DND-41 (cell line): ENCODE results near the gene MEMO1.

ENCODE experiments used
- ATAC-seq: fragments of 200-7000 bp; cut with Tn5 transposase; 3 replicates; pipeline ENCODE4 v1.9.1; 2021; ENCODE audit warnings: low read depth; ENCODE audit not compliant: insufficient read depth
- DNase-seq: peaks from one replicate; pipeline ENCODE4 v3.0.0-alpha.2; 2020
- H2AFZ ChIP-seq: 2 replicates; pipeline ENCODE4 v1.6.0; 2012; ENCODE audit warnings: low read depth, low read length
- H3K27ac ChIP-seq: 2 replicates; pipeline ENCODE4 v1.5.1; 2012; ENCODE audit warnings: low read length, inconsistent platforms
- H3K27me3 ChIP-seq: fragments of 200-600 bp; sonication (generic); 2 replicates; pipeline ENCODE4 v1.6.0; 2012; ENCODE audit warnings: low read length, mild to moderate bottlenecking, inconsistent platforms; ENCODE audit not compliant: insufficient read depth, poor library complexity
- H3K36me3 ChIP-seq: 2 replicates; pipeline ENCODE4 v1.5.1; 2012; ENCODE audit warnings: low read length, inconsistent platforms; ENCODE audit not compliant: insufficient read depth
- H3K4me1 ChIP-seq: 2 replicates; pipeline ENCODE4 v1.5.1; 2012; ENCODE audit warnings: mild to moderate bottlenecking, low read length; ENCODE audit not compliant: insufficient read depth
- H3K4me2 ChIP-seq: 2 replicates; pipeline ENCODE4 v1.6.0; 2012; ENCODE audit warnings: mild to moderate bottlenecking, moderate library complexity, low read length, inconsistent platforms; ENCODE audit not compliant: insufficient read depth
- H3K4me3 ChIP-seq, 2 experiments: fragments of 200-600 bp in 1 of 2; shearing (Covaris generic) in 1 of 2; 2 replicates each; pipeline ENCODE4 v1.5.1; 2012 to 2016; ENCODE audit warnings: inconsistent platforms in 2 of 2, low read length in 2 of 2, mild to moderate bottlenecking in 2 of 2, low read depth in 1 of 2, moderate library complexity in 1 of 2
- H3K79me2 ChIP-seq: 2 replicates; pipeline ENCODE4 v1.6.0; 2012; ENCODE audit warnings: low read length, inconsistent platforms; ENCODE audit not compliant: insufficient read depth
- H3K9ac ChIP-seq: 2 replicates; pipeline ENCODE4 v1.6.0; 2012; ENCODE audit warnings: low read depth, mild to moderate bottlenecking, inconsistent platforms, low read length, moderate library complexity
- H3K9me3 ChIP-seq: 2 replicates; pipeline ENCODE4 v1.5.1; 2012; ENCODE audit warnings: low read length, moderate library complexity, mild to moderate bottlenecking, inconsistent platforms; ENCODE audit not compliant: insufficient read depth, severe bottlenecking
- H4K20me1 ChIP-seq: 2 replicates; pipeline ENCODE4 v1.6.0; 2012; ENCODE audit warnings: low read length; ENCODE audit not compliant: insufficient read depth
- EZH2 ChIP-seq: IDR thresholded peaks from 3 replicates; pipeline ENCODE4 v1.6.1; 2012; ENCODE audit warnings: borderline replicate concordance, low read depth, mild to moderate bottlenecking, moderate library complexity, low read length, inconsistent platforms; ENCODE audit not compliant: severe bottlenecking
- TF ChIP-seq, protein P1 (sequence below): IDR thresholded peaks from 2 replicates; pipeline ENCODE4 v1.5.1; 2012; ENCODE audit warnings: borderline replicate concordance, low read length, moderate library complexity, mild to moderate bottlenecking; ENCODE audit not compliant: poor library complexity, severe bottlenecking; ENCODE audit errors: extremely low read depth

Gene MEMO1

DNA sequence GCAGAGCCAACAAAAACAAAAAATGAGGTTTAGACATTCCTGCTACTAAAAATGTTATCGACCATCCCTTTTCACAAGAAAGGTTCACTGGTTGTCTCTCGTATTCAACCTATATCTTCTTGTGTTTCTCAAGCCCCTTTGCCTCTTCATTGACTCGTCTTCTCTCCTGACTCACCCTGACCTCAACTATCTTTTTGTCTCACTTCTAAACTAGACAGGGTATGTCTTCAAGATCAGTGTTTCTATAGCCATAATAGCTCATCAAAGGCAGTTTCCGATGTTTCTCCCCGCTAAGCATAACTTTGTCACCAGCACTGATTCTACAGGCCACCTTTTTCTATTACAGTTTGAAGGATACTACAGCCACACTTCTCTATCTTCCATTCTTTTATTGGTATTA lies 178.4 kb downstream of the MEMO1 start:
- ATAC-seq (no peak), DNase-seq (no peak)
- no peaks in the 10 kb centered on the region for H3K9me3 ChIP-seq
- no peak overlapping the region for H2AFZ ChIP-seq
- no peaks in the 10 kb centered on the region for H3K4me1 ChIP-seq
- H3K79me2 ChIP-seq = no peaks in the 10 kb centered on the region
- no peak overlapping the region for H3K27ac ChIP-seq
- H3K4me2 ChIP-seq = no peak overlapping the region
- no peak for TF ChIP-seq EZH2
- TF ChIP-seq, protein P1, sequence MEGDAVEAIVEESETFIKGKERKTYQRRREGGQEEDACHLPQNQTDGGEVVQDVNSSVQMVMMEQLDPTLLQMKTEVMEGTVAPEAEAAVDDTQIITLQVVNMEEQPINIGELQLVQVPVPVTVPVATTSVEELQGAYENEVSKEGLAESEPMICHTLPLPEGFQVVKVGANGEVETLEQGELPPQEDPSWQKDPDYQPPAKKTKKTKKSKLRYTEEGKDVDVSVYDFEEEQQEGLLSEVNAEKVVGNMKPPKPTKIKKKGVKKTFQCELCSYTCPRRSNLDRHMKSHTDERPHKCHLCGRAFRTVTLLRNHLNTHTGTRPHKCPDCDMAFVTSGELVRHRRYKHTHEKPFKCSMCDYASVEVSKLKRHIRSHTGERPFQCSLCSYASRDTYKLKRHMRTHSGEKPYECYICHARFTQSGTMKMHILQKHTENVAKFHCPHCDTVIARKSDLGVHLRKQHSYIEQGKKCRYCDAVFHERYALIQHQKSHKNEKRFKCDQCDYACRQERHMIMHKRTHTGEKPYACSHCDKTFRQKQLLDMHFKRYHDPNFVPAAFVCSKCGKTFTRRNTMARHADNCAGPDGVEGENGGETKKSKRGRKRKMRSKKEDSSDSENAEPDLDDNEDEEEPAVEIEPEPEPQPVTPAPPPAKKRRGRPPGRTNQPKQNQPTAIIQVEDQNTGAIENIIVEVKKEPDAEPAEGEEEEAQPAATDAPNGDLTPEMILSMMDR = no peak
- H3K4me3 ChIP-seq = no peak overlapping the region
- H3K9ac ChIP-seq = no peak overlapping the region
- H3K27me3 ChIP-seq = no peaks in the 10 kb centered on the region
- H3K36me3 ChIP-seq = no peaks in the 10 kb centered on the region
- H4K20me1 ChIP-seq = no peaks in the 10 kb centered on the region

DNA sequence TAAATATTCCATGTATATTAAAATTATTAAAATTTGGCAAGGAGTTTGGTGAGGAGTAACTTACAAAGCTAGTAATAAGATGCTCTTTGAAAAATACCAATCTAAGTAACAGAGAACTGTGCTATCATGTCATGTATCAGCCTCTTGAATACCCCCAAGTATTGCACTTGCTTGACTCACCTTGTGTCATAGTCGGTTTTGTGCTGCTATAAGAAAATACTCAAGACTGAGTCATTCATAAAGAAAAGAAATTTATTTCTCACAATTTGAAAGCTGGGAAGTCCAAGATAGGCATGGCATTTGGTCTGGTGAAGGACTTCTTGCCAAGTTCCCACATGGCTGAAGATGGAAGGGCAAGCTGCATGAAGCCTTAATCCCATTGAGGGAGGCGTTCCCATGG lies 179.2 kb downstream of the MEMO1 start:
- no peaks in the 10 kb centered on the region for H3K79me2 ChIP-seq
- no peak overlapping the region for H2AFZ ChIP-seq
- TF ChIP-seq EZH2 = no peak
- TF ChIP-seq, protein P1 = no peak
- no peak overlapping the region for H3K27ac ChIP-seq
- no peaks in the 10 kb centered on the region for H3K4me1 ChIP-seq
- no peak for DNase-seq
- H3K4me2 ChIP-seq = no peak overlapping the region
- no peak overlapping the region for H3K4me3 ChIP-seq
- H3K36me3 ChIP-seq = no peaks in the 10 kb centered on the region
- no peaks in the 10 kb centered on the region for H4K20me1 ChIP-seq
- H3K27me3 ChIP-seq = no peaks in the 10 kb centered on the region
- H3K9me3 ChIP-seq = no peaks in the 10 kb centered on the region
- H3K9ac ChIP-seq = no peak overlapping the region
- no peak for ATAC-seq

DNA sequence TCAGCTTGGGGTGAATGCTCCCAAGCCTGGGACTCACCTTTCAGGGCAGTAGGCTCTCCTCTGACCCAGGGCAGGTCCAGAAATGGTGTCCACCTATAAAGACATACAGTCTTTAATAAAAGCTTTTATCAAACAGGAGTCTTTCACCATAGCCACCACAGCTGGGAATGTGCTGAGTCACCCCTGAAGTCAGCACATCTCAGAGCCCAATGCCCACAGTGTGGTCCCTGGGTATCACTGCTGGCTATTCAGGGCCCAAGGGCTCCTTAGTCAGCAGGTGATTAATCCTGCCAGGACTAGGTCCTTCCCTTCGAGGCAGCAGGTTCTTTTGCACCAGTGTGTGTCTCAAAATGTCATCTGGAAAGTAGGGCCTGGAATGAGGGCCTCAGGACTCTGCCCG lies 181.9 kb downstream of the MEMO1 start:
- Histone ChIP-seq H3K9ac (no peak overlapping the region), H3K36me3 (no peaks in the 10 kb centered on the region), H3K27ac (no peak overlapping the region), H3K9me3 (no peaks in the 10 kb centered on the region), H3K4me3 (no peak overlapping the region), H4K20me1 (no peaks in the 10 kb centered on the region), H3K4me2 (no peak overlapping the region), H3K4me1 (no peaks in the 10 kb centered on the region), H3K27me3 (no peaks in the 10 kb centered on the region), H2AFZ (no peak overlapping the region), H3K79me2 (no peaks in the 10 kb centered on the region)
- TF ChIP-seq EZH2 = no peak
- TF ChIP-seq, protein P1 = no peak
- DNase-seq (no peak), ATAC-seq (no peak)

DNA sequence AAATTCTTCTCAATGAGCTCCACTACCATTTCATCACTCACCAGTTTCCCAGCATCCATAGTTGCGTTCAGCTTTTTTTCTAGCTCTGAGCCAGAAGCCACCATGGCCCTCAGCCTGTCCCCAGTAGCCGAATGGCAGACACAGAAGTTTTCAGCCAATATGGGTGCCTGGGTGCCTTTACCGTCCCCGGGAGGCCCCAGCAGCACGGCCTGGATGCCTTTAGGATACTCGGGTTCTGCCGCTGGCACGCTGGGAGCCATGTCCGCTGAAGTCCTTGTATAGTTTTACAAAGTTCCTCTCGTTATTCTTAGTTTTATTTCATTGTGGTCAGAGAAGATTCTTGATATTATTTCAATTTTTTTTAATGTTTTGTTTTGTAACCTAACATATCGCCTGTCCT lies 187.2 kb downstream of the MEMO1 start:
- H3K79me2 ChIP-seq = no peaks in the 10 kb centered on the region
- no peaks in the 10 kb centered on the region for H3K27me3 ChIP-seq
- H3K9ac ChIP-seq = no peak overlapping the region
- no peak overlapping the region for H3K4me3 ChIP-seq
- no peaks in the 10 kb centered on the region for H3K36me3 ChIP-seq
- no peak overlapping the region for H2AFZ ChIP-seq
- no peak overlapping the region for H3K27ac ChIP-seq
- ATAC-seq = no peak
- DNase-seq = no peak
- TF ChIP-seq EZH2 = no peak
- TF ChIP-seq, protein P1 = no peak
- H3K9me3 ChIP-seq = no peaks in the 10 kb centered on the region
- no peaks in the 10 kb centered on the region for H3K4me1 ChIP-seq
- H4K20me1 ChIP-seq = no peaks in the 10 kb centered on the region
- H3K4me2 ChIP-seq = no peak overlapping the region
